Left forelimb (tissue), 1 donor: ENCODE results near the gene PTPRH.
"Not testable (repeated sequence)": the region's sequence is repeated elsewhere in the genome, so short reads cannot be mapped to it uniquely, and the experiment has no call there.

Experiments
- DNase-seq: peaks from one replicate; pipeline ENCODE4 v3.0.0-alpha.2; 2018; ENCODE audit warnings: low spot score

PTPRH gene

DNA sequence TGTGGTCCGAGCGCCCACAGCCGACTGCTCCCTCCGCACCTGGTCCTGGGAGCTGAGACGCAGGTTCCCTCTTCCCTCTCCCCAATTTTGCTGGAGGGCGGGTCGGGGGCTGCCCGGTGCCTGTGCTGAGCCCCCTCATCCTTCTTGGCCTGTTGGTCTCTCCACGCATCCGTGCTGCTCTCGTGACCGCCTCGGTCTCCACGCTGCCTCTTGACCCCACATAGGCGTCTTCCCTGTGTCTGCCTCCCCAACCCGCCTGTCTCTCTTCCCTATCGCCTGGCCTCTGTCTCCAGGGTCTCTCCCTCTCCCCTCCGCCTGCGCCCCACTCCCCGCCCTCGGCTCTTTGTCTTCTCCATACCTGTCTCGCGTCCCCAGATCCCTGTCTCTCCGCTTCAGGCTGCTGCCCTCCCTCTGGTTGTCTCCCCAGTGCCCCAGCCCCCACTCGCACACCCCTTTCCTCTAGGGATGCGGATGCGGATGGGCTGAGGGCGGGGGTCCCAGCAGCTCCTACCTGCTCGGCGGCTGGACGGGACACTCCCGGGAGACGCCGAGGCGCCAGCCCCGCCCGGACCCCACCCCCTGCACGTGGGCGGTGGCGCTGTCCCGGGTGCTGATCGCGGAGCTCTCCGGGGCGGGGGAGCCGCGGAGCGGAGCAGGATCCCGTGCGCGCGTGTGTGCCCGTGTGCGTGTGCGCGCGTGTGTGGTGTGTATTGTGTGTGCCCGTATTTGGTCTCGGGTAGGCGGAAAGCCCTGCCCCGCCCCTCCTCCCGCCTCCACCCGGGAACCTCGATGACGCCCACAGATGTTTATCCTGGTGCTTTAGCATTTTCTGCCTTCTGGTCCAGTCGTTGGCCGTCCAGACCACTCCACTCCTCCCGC is 29.5 kb downstream of the PTPRH start, which contains the start of gene SYT5:
Gene SYT5 (minus strand): TSS at position 684 of the 879 bp plus-strand sequence. CDS start 1,248 bp downstream, outside the sequence.
- no peak for DNase-seq

DNA sequence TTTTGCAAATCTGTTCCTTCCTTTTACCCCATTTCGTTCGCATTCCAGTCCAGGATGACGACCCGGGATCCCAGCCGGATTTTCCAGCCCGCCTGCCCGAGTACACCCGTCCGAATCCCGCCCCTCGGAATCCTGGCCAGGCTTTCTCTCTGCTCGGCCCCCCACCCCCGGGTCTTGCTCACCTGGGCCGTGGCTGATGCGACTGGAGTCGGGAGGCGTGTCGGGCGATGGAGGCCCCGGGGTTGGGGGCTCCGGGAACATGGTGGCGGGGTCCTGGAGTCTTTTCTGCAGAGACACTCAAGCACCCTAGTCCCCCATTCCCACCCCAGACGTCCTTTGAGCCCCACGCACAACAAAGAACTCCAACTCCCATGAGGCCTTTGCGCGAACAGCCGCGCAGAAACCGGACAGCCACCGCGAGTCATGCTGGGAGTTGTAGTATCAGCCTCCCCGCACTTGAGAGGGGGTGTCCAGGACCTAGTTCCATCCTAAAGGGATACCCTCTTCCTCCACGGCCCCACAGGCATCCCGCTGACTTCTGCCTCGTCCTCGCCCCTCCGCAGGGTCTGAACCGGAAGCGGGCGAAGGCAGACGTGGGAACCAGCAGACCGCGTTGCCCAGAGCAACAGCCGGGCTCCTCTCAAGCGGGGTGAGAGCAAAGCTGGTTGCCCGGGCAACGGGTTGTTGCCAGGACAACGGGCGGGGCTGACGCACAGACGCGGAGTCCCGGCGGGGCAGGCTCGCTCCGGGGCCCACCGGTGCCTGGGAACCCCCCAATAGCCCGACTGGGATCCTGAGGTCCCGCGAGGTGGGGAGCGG is 30.3 kb downstream of the PTPRH start:
- DNase-seq, result no peak

DNA sequence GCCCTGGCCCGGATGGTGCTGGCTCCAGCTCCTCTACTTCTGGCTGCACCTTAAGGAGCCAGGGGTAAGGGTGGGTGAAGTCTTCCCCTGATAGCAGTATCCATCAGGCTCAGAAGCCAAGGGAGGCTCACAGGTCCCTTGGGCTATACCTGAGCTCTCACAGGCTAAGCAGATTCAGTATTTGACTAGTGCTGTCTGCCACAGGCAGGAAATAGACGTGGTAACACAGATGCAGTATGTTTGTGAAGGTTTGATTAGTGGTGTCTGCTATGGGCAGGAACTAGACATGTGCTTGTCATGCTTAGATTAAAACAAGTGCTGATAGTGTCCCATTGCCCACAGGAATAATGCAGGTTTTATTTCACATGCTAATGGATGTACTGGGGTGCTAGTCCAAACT is 33.2 kb downstream of the PTPRH start:
- no peak for DNase-seq

DNA sequence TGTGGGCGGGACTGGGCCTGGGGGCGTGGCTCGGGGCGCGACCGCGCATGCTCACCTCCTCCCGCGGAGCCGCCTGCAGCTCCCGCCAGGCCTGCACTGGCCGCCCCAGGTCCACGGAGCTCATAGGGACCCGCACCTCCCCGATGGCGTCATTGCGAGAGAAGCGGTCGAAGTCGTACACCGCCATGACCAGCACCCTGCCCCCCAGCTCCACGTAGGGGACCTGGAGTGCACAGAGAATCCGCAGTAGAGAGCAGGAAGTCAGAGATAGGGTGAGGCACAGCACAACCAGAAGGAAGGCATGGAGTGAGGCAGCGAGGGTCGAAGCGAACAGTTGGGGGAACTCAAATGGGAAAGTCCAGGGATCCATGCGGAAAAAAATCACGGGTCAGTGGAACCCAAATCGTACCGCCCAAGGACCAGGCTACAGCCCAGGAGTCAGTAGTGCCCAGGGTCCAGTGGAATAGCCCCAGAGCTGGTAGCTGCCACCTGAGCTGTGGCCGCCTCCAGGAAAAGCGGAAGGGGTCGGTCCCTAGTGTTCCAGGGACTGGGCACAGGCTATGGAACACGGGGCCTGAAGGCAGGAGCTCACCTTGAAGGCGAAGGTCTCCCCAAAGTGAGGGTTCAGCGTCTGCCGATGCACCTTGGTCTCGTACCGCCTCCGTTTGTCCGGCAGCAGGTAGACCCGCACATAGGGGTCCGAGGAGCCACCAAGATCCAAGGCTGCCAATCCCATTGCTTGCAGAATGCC is 34.0 kb downstream of the PTPRH start:
- DNase-seq, result no peak

DNA sequence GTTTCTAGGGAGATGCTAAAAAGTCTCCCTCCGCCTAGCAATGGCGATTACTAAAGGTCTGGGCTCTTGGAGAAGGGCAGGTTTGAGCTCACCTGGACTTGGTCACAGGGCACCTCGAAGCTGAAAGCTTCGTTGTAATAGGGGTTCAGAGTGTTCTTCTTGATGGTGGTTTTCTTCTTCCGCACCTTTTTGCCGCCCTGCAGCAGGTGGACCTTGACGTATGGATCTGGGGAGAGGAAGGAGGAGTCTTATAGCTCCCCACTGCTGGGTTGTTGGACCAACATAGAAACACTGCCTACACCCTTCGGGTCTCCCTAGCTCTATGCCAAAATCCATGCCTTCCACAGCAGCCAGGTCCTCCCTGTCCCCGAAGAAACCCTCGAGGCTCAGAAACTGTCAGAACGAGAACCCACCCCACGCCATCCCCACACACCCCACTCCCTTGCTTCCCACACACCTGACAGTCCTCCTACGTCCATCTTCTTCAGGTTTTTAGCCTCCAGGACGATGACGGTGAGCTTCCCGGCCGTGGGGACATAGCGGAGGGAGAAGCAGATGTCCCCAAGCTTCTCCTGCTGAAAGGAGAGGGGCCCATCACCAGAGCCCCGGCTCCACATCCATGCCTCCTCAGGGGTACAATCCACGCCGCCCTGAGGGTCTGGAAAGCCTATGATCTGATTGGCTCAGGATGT is 34.7 kb downstream of the PTPRH start:
- no peak for DNase-seq

DNA sequence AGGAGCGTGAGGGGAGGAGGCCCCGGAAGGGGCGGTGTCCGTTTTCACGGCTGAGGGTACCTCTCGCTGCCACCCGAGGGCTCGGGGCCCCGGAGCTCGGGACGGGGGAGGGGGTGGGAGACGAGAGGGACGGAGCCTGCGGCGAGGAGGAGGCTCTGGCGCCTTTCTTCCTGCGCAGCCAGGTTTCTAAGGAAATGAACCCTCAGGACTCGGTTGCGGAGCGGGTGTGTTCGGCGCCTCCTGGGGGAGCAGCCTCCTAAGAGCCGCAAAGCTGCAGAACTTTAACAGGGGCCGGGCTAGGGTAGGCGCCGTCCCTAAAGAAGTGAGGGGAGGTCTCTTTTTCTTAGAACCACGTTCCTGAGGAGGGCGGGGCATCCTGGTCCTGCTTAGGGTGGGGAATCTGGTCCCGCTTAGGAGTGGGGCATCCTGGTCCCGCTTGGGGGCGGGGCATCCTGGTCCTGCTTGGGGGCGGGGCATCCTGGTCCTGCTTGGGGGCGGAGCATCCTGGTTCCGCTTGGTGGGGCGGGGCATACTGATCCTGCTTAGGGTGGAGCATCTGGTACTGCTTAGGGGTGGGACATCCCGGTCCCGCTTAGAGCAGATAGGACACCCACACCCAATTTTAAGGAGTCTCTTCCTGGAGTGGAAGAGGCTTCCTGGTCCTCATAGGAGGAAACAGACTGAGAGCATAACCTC is 35.4 kb downstream of the PTPRH start:
- DNase-seq, result no peak

DNA sequence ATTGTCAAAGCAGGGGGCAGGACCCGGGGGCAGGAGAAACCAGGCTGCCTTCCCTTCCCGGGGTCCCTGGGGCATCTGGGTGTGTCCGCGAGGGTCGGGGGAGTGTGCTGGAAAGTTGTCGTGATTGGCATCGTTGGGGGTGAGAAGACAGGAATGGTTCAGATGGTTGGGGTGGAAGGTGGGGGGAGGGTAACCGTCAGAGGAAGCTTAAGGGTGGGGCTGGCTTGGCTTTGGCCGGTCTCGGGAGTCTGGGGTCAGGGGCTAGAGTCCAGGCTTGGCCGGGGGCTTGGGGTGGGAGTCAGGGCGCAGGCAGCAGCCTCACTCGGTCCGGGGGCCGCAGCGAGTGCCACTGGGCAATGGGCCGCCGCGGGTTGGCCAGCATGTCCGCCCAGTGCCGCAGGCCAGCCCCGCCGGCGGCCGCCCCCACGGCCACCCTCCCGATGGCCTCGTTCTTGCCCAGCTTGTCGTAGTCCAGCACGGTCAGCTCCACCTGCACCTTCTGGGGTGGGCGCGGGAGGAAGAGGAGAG is 36.1 kb downstream of the PTPRH start:
- no peak for DNase-seq

DNA sequence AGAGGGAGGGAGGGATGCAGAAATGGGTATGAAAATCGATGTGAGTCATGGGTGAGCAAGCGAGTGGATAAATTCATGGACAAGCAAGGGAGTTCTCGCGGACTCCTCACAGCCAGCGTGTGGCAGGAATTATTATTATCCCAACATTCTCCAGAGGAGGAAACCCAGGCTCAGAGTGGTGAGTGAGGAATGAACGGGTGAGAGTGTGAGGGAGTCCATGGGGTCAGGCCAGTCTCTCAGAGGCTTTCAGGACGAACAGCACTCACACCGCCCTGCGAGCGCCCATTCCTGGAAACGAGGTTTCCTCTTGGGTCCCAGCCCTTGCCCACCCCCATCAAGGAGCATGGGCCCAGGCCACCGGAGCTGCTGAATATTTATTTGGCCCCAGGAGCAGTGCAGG is 36.6 kb downstream of the PTPRH start:
- DNase-seq, result no peak

DNA sequence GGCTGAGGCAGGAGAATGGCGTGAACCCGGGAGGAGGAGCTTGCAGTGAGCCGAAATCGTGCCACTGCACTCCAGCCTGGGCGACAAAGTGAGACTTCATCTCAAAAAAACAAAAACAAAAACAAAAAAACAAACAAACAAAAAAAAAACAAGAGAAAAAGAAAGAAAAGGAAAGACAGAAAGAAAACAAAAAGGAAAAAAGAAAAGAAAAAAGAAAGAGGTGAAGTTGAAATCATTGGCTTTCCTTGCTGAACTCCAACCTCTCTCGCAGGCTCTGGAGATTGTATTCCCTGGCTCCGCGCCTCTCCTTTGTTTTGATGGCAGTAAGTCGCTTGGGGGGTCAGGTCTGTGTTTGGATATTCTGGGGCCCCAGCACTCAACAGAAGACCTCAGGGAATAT is 37.0 kb downstream of the PTPRH start:
- DNase-seq, result not testable (repeated sequence)

DNA sequence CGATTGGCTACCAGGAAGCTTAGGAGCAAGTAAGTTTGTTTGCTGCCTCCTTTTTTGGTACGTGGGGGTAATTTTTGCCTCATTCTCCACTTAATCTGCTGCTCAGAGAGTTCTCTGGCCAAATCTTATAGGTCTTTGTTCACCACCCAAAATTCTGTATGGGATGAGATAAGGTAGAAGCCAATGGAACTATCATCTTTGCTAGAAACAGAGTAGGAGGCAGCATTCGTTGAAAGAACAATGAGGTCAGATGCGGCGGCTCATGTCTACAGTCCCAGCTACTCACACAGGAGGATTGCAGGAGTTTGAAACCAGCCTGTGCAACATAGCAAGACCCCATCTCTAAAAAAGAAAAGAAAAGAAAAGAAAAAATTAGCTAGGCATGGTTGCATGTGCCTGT is 37.9 kb downstream of the PTPRH start:
- no peak for DNase-seq

DNA sequence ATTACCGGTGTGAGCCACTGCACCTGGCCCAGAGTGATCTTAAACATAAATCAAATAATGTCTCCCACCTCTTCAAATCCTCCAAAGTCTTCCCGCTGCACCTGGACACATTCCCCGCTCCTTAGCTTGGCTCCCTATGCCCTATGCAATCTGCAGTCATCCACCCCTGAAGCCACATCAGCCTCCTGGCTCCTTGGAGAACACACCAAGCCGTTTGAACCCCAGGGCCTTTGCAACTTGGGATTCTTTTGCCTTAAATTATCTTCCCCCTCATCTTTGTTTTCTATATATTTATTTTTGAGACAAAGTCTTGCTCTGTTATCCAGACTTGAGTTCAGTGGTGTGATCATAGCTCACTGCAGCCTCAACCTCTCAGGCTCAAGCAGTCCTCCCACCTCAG is 40.2 kb downstream of the PTPRH start:
- no peak for DNase-seq

DNA sequence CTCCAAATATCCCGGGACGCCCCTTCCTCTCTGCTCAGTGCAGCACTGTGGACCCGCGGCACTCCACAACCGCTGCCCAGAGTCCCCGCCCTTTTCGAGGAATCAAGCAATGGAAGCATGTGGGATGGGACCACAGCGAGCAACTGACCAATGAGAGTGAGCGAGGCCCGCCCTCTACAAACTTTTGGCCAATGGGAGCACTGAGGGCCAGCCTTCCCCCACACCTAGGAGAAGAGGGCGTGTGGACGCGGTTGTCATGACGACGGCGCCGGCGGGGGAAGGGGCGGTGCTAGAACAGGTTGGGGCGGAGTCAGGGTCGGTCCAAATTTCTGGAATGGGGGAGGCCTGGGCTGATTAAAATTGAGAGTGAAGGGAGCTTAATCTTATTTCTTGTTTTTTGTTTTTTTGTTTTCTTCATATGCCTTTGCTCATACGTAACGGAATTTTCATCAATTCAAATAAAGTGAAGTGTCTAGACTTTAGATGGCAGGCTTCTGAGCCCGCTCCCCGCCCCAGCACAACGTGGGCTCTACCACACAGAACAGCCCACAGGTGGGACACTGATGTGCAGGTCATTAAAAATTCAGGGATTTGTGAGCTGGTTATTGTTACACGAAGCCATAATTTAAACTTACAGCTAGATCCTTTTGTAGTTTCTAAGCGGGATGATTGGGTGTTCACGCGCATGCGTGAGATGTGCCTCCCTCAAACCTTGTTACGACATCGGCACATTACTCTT is 42.6 kb downstream of the PTPRH start, which contains the start of gene DNAAF3:
Gene DNAAF3 (minus strand): TSS at position 84 of the 739 bp plus-strand sequence. CDS start 200 bp downstream, outside the sequence.
- DNase-seq, result peak; percentile 88

DNA sequence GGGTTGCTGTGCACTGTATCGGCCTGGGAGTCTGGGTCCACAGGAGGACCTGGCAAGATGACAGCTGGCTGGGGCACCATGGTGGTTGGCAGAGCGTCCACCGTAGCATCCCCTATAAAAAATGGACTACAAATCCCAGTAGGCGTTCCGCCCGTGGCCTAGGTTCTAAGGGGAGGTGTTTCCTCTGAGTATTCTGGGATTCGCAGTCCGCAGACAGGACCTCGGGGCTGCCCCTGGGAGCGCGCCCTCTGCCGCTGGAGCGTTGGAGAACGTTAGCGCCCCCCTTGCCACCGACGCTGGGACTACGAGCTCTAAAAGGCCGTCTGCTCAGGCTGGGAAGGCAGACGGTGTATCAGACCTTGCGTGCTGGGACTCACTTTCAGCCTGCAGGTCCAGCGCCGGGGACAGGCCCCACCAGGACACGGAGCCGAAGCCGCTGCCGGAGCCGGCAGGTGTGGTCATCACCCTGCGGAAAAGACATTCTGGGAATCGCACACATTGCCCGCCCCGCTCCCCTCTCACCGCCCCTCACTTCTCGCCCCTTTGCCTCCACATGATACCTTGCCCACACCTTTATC is 43.3 kb downstream of the PTPRH start:
- no peak for DNase-seq

DNA sequence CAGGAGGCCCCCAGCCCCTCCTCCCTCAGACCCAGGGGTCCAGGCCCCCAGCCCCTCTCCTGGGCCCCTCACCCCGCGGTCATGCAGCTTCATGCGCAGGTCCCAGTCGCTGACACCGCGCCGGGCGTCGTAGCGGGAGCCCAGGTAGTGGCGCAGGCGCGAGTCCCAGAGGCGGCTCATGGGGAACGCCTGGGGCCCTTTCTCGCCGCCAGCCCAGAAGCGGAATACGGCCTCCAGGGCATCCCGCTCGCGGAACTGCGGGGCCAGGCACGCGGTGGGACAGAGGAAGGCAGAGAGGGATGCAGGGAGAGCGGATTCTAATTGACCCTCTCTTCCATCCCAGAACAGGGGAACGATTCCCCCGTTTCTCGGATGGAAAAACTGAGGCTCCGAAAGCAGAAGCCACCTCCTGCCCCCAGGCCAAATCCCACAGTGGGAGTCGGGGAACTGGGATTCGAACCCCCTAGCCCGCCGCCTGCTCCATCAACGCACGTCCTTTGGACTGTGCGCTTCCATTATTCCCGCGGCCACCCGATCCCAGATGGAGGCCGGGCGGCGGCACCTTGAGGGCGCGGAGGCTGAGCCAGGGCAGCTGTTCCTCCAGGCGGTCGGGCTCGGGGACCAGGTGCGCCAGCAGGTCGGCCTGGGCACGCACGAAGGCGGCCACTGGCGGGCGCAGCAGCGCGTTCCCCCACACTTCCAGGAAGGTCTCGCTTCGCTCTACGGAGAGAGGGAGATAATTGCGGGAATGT is 47.6 kb downstream of the PTPRH start:
- no peak for DNase-seq

DNA sequence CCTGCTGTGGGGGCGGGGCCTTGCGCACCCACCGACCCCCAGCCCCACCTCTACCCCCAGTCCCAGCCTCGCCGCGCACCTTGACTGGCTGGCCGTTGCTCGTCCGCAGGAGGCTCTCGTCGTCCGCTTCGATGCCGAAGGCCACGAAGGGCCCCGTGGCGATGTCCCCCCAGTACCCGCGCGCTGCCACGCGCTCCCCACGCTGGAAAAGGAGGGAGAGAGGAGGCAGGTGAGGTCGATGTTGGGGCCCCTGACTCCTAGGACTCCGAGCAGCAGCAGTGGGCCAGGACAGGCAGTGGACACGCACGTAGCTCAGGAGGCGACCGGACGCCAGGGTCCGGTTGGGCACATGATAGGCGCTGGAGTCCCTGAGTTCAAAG is 48.3 kb downstream of the PTPRH start:
- DNase-seq, result no peak

DNA sequence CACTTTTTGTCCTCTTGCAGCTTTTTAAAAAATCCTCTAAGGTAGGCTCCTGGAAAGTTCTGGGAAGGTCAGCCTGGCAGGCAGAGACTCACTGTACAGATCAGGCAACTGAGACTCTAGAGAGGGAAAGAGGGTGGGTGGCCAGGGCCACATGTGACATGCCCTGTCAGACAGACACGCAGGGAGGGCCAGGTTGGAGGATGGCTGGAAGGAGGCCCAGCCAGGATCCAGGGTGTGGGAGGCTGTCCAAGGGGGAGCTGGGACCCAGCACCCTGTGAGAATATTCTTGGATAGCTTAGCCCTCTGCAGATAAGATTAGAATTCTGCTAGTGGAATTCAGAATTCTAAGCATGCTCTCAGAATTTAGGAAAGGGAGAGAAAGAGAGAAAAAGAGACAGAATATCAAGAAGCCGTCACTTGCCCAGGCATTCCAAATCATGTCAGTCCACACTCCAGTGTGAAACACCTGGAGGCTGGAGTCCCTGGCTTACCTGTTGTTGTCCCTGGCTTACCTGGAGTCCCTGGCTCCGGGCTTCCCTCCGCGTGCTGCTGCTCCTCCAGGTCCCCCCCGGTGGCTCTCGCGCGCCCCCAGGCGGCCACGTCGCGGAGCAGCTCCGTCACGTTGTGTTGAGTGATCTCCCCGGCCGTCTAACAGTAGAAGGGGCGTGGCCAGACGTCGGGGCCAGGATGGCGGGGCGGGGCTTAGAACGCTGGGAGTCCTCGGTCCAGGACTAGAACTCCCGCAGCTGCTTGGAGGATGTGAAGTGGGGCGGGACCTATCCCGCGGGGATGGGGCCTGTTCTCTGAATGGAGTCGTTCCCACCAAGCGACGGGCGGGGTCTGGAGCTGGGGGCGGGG is 48.9 kb downstream of the PTPRH start:
- peak; percentile 79 for DNase-seq

DNA sequence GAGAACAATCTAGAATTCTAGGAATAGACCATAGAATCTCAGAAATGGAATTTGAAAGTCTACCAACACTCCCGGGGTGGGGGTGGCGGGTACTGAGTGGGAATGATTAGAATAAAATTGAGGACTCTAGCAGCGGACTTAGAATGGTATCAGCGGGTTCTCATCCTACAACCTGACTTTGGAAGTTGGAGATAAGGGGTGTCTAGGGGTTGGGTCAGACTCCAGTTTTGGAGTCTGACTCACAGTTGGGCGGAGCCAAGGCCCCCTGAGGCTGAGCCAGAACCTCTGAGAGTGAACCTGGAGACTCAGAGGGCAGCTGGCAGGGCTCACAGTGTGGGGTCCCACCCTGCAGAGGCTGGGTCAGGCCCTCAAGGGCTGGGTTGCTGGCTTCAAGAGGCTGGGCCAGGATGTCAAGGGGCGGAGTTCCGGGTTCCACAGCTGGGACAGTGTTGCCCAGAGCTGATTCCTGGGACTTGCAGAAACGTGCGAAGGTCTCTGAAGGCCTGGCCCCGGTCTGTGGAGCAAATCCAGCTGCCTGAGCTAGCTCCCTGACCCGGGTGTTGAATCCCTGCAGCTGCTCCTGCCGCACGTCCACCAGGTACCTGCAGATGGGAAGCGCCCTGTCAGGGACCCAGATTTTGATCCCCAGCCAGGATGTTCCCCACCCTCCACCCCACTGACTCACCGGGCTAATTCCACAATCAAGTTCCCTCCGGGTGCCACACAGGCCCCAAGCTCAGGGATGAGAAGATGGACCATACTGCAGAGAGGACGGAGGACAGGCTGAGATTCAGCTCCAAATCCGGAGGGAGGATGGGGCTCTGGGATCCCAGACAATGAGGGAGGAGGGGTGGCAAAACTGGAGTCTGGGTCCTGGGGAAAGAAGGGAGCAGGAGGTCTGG is 50.2 kb downstream of the PTPRH start:
- no peak for DNase-seq
